ELF-1 (cell line): Measurements from ENCODE around the gene STIMATE.

Experiments
- DNase-seq: peaks from one replicate; pipeline ENCODE4 v3.0.0-alpha.2; 2016; ENCODE audit warnings: low read depth, low spot score

The STIMATE gene

DNA sequence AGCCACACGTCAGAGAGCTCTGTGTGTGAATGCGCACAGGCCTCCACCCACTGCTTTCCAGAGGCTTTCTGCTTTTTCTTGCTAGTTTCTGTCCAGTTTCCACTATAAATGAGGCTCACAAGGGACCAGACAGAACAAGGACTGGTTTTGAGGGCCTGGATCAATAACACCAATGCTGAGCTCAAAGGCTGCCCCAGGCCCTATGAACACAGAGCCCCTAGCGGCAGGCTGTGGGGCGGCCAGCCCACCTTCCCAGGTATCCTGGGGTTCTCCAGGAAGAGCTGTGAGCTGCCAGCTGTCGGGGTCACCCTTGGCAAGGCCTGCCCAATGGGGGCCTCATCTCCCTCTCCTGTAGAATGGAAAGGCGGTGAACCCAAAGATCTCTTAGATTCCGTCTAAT is 104.9 kb downstream of the STIMATE start:
- no peak for DNase-seq

- no peak for DNase-seq
These were observed 105.4 kb downstream of the STIMATE start for GRCh38 chr3:52791928-52792327.

GRCh38 chr3:52791366-52791765 is 106.0 kb downstream of the STIMATE start:
- no peak for DNase-seq

GRCh38 chr3:52790741-52791140 is 106.6 kb downstream of the STIMATE start:
- DNase-seq = no peak

- no peak for DNase-seq
These were observed 107.0 kb downstream of the STIMATE start for GRCh38 chr3:52790337-52790736.

- DNase-seq = no peak
These were observed 107.7 kb downstream of the STIMATE start for GRCh38 chr3:52789746-52790040.

DNA sequence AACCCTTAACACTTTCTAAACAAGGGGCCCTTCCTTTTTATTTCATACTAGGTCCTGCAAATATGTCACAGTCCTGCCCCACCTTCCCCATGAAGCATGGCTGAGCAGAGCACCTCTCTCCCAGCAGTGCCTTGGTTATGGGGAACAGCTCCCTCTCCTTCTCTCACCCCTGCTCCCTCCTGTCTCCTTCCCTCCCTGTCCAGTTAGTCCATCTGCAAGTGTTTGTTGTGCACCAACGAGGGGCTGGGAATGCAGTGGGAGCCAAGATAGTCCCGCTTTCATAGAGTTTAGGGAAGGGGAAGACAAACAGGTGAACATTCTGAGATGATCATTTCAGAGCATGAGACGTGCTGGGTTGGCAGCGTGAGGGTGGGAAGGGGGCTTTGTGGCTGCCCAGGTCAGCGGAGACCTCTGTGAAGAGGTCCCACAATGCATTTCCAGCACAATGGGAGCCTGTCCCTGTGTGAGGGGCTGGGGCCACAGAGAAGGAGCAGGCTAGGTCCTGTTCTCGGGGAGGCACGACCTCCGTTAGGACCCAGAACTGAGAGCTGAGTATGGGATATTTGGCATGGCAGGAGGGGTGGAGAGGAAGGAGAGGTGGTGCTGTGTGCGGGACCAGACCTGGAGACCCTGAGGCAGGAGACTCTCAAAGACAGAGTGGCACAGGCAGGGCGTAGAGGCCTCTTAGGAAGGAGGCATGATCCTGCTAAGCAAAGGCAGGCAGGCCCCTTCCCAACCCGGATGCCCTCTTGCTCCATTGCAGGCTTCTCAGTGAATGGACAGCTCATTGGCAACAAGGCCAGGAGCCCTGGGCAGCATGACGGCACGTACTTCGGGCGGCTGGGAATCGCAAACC is 108.2 kb downstream of the STIMATE start:
- DNase-seq = no peak

GRCh38 chr3:52787672-52788625 is 109.4 kb downstream of the STIMATE start:
- DNase-seq = no peak

DNA sequence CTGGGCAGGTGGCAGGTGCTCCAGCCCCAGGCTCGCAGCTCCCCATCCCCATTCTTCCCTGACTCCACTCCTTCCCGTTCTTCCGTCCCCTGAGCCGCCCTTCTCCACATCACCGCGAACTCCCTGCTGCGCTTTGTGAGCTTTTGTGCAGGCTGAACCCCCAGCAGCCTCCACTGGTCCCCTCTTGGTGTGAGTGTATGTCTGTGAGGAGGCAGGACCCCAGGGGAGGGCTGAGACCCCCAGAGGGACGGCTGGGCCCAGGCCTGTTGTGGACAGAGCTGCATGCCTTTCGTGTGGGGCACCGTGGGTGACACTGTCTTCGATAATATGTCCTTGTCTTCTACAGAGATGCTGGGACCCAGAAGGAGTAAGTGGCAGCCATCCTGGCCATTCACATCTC is 110.1 kb downstream of the STIMATE start:
- DNase-seq = no peak
